ENCODE measurements around the gene SELENOS. TPM values are rescaled to one million over a fixed set of nuclear protein-coding genes. Genes with fewer than 3 reads are reported as not detected.

Gene SELENOS, protein sequence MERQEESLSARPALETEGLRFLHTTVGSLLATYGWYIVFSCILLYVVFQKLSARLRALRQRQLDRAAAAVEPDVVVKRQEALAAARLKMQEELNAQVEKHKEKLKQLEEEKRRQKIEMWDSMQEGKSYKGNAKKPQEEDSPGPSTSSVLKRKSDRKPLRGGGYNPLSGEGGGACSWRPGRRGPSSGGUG
- total RNA-seq (2022; extraction: Qiagen RNA extraction) = 153 to 186 TPM (median 163 TPM) in 5 replicates

DNA sequence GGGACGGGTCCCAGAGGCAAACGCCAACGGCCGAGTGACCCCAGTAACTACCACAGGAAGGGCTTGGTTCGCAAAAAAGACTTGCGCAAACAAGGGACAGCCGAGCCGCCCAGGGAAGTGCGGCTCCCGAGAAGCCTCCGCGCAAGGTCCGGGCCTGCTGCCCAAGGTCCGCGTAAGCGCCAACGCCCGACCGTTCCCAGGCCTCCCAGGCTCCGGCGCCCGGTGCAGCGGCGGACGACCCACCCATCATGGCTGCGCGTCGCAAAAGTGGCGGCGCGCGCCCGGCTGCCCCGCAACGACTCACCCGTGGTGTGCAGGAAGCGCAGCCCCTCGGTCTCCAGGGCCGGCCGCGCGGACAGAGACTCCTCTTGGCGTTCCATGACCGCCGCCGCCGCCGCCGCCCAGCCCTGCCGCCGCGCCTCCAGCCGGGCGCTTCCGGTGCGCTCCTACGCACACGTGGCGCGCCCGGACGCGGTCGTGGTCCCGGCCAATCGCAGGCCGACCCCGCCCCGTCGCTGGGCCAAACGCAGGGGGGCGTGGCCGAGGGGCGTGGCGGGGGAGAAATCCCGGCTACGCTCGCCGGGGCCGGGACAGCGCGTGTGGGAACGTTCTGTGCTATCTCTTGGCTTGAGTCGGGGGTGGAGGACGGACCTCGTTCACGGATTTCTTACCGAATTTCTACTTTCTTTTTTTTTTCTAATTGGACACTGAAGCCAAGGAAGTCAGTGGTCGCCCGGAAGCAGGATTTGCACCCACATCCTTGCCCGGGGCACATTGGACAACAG is at the start of gene SELENOS:
Gene SELENOS, minus strand, starts transcription at position 448 of the 785 bp plus-strand sequence. Its CDS starts 68 bp downstream, at position 380.

DNA sequence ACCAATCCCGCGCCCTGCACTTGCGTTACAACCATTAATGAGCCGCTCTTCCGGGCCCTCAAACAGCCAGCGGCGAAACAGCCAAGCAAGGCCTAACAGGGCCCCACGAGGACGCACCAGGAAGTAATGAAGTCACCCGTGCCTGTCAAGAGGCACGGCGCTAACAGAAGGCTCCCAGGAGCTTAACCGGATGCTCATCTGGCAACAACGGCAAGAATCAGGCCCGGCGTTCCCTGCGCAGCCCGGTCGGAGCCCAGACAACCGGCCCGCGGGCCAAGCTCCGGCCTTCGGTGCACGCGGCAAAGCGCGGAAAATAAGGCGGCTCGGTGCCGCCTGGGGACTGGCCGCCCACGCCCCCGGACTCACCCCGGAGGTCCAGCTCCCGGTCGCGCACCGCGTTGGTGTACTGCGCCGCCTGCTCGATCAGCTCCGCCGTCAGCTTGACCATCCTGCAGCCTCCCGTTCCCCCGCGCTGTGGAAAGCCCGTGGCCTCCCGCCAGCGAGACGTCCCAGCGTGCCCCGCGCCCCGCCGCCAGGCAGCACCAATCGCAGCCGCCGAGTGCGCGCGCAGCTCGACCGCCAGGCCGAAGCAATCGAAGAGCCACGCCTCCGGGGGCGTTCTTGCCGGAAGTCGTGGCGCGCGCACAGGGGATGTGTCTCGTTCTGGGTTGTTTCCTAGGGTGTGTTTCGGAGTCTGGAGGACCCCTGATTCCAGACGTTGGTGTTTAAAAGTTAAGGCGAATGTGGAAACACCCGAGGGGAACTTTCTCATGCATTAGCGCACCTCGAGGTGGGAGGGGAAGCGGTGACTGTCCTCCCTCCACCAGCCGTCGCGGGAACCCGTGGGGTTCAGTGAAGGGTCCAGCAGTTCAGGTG is 17.7 kb upstream of the SELENOS start, which contains the start of gene SNRPA1:
Gene SNRPA1, minus strand, starts transcription at position 518 of the 876 bp plus-strand sequence. Its CDS starts 70 bp downstream, at position 448.

GRCh38 chr15:101251830-101252820 is 25.2 kb downstream of the SELENOS start, which contains the start of gene CHSY1:
TSS of gene CHSY1 (minus strand) at chr15:101252048. CDS start at chr15:101251456, 592 bp downstream.

Other genes starting within 250 kb of the SELENOS start
- 25.8 to 34.2 TPM (median 31.5 TPM) in 5 replicates for gene CHSY1, start 25.4 kb downstream of the SELENOS start, total RNA-seq (2022; extraction: Qiagen RNA extraction)
- 113 to 135 TPM (median 119 TPM) in 5 replicates for gene SNRPA1, start 17.8 kb upstream of the SELENOS start, total RNA-seq (2022; extraction: Qiagen RNA extraction)
- gene PCSK6, start 212.2 kb upstream of the SELENOS start, total RNA-seq (2022; extraction: Qiagen RNA extraction) = 10.4 to 15.6 TPM (median 13.9 TPM) in 5 replicates

Data from A549 treated with dexamethasone at 1 μM for 4 hours (cell line).